OCI-LY3 (cell line): ENCODE measurements around the gene APOBEC3C.
"Not testable (repeated sequence)": the region's sequence is repeated elsewhere in the genome, so short reads cannot be mapped to it uniquely, and the experiment has no call there.

ENCODE experiments used
- EZH2phosphoT487 ChIP-seq: fragments of 200-600 bp; shearing (Covaris generic); IDR thresholded peaks from 2 replicates; pipeline ENCODE4 v1.6.1; 2018; ENCODE audit warnings: antibody characterized with exemption, mixed run types, low read depth
- TF ChIP-seq, protein P1 (sequence below): fragments of 200-600, 300-600 bp; sonication (generic); IDR thresholded peaks from 2 replicates; pipeline ENCODE4 v1.5.1; 2014; ENCODE audit warnings: antibody characterized with exemption, low read length, low read depth

DNA sequence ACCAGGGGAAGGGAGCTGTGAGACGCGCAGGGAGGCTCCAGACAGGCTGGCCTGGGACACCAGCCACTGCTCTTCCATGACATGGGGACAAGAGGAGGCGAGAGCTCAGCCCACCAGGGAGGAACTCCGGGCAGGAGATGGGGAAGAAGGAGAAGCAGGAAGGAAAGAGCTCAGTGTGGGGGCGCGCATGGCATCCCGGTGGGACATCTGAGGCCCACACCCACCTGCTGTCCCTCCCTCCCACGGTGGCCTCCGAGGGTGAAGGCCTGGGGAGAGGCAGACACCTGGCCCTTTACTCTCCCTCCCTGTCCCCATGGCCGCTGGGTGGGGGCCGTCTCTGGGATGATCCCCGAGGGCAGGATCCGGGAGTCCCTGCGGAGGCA, 26.1 kb downstream of the APOBEC3C start:
- TF ChIP-seq, protein P1, sequence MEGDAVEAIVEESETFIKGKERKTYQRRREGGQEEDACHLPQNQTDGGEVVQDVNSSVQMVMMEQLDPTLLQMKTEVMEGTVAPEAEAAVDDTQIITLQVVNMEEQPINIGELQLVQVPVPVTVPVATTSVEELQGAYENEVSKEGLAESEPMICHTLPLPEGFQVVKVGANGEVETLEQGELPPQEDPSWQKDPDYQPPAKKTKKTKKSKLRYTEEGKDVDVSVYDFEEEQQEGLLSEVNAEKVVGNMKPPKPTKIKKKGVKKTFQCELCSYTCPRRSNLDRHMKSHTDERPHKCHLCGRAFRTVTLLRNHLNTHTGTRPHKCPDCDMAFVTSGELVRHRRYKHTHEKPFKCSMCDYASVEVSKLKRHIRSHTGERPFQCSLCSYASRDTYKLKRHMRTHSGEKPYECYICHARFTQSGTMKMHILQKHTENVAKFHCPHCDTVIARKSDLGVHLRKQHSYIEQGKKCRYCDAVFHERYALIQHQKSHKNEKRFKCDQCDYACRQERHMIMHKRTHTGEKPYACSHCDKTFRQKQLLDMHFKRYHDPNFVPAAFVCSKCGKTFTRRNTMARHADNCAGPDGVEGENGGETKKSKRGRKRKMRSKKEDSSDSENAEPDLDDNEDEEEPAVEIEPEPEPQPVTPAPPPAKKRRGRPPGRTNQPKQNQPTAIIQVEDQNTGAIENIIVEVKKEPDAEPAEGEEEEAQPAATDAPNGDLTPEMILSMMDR, result not testable (repeated sequence)
- not testable (repeated sequence) for TF ChIP-seq EZH2phosphoT487
